Esophagus squamous epithelium (tissue), 5 donors: Measurements from ENCODE around the gene GBX1. TPM values are rescaled to one million over a fixed set of nuclear protein-coding genes. Genes with fewer than 3 reads are reported as not detected.

Experiments
- DNase-seq: peaks from one replicate; lab custom pipeline; 2025; lab: John Stamatoyannopoulos, UW
- H3K27ac ChIP-seq, 4 donors: fragments of 200-600 bp; sonication (generic); one replicate each; pipeline ENCODE4 v1.5.1; 2016 to 2019; ENCODE audit warnings: mild to moderate bottlenecking in 1 of 4
- H3K27me3 ChIP-seq, 4 donors: fragments of 200-600 bp; sonication (generic); 1 replicate in 3 of 4; 2 replicates in 1 of 4; pipeline versions ENCODE4 v1.5.1 to v1.6.0; 2017 to 2021; ENCODE audit warnings: antibody characterized with exemption in 1 of 4
- H3K36me3 ChIP-seq, 3 donors: fragments of 200-600 bp; sonication (generic); one replicate each; pipeline ENCODE4 v1.5.1; 2016 to 2019
- H3K4me1 ChIP-seq, 3 donors: fragments of 200-600 bp; sonication (generic); one replicate each; pipeline ENCODE4 v1.5.1; 2017 to 2019
- H3K4me3 ChIP-seq, 4 donors: fragments of 200-600 bp; sonication (generic); 1 replicate in 3 of 4; 2 replicates in 1 of 4; pipeline ENCODE4 v1.5.1; 2016 to 2019; ENCODE audit warnings: mild to moderate bottlenecking in 2 of 4, moderate library complexity in 1 of 4
- H3K9me3 ChIP-seq, 3 donors: fragments of 200-600 bp; sonication (generic); one replicate each; pipeline ENCODE4 v1.5.1; 2016 to 2019
- POLR2A ChIP-seq, 4 donors: fragments of 450-650 bp; IDR thresholded peaks; one replicate each; pipeline ENCODE4 v1.6.1; 2017; ENCODE audit warnings: antibody characterized with exemption in 4 of 4, mild to moderate bottlenecking in 4 of 4, moderate library complexity in 3 of 4
- WGBS, 2 donors: methylation state at CpG; one replicate each; pipeline ENCODE4 v1.1.5; 2018; 5-methylcytosine and 5-hydroxymethylcytosine counted together
- intact Hi-C: fragments of 100-400 bp; cut with DNase I; formaldehyde crosslinking; loops from one replicate; pipeline ENCODE4 v1.15.0; 2022
- total RNA-seq, 4 donors: library from RNA; depleted of rRNA; stranded (reverse); fragments of >200 nt; gene quantifications; one replicate each; pipeline ENCODE4 v1.1.0, GENCODE V29; 2016
- TF ChIP-seq, protein P1 (sequence below), 6 experiments: fragments of 450-650 bp in 4 of 6; fragments of 200-600 bp in 2 of 6; sonication (generic) in 2 of 6; IDR thresholded peaks; one replicate each; pipeline ENCODE4 v1.5.1; 2016 to 2019; ENCODE audit warnings: antibody characterized with exemption in 6 of 6, mild to moderate bottlenecking in 4 of 6, moderate library complexity in 4 of 6
- donor health status: DM: yes; HTN: yes; CAD: no.

Gene GBX1
- total RNA-seq, 4 donors from 2014 or later = not detected

DNA sequence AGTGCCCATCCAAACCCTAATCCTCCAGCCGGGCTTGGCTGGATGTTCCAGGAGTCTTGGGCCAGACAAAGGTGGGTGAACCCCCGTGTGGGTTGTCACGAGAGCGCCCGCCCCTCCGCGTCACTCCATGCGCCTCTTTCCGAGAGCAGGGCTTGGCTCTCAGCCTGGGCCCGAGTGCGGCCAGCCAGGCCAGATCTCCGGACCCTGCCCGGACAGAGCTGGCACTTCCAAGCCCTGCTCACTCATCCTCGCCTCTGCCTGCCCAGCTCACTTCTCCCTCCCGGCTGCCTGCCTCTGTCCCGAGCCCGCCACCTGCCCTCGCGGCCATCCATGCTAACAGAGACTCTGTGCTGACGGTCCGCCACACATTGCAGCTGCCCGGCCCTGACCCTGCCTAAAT, 46.6 kb downstream of the GBX1 start:
- H3K27me3 ChIP-seq = no peaks in the 10 kb centered on the region
- intact Hi-C loops = loop anchor here (5.0 kb wide), 1 partner anchor 51 kb away; no protein-coding TSS in a partner anchor
- TF ChIP-seq POLR2A (IDR thresholded peaks at IDR 0.05) = no peak
- TF ChIP-seq, protein P1, sequence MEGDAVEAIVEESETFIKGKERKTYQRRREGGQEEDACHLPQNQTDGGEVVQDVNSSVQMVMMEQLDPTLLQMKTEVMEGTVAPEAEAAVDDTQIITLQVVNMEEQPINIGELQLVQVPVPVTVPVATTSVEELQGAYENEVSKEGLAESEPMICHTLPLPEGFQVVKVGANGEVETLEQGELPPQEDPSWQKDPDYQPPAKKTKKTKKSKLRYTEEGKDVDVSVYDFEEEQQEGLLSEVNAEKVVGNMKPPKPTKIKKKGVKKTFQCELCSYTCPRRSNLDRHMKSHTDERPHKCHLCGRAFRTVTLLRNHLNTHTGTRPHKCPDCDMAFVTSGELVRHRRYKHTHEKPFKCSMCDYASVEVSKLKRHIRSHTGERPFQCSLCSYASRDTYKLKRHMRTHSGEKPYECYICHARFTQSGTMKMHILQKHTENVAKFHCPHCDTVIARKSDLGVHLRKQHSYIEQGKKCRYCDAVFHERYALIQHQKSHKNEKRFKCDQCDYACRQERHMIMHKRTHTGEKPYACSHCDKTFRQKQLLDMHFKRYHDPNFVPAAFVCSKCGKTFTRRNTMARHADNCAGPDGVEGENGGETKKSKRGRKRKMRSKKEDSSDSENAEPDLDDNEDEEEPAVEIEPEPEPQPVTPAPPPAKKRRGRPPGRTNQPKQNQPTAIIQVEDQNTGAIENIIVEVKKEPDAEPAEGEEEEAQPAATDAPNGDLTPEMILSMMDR (IDR thresholded peaks at IDR 0.05) = no peak
- no peak for DNase-seq
- WGBS, 2 donors = 83 to 100% methylated on average over 1 to 12 of the region's 22 CpGs
- peaks cover 17 to 48% (median 24%) of the 10 kb centered on the region in 3 donors for H3K4me1 ChIP-seq
- no peak overlapping the region for H3K27ac ChIP-seq
- no peaks in the 10 kb centered on the region for H3K9me3 ChIP-seq
- H3K36me3 ChIP-seq = peaks cover 30 to 87% (median 53%) of the 10 kb centered on the region in 3 donors
- no peak overlapping the region for H3K4me3 ChIP-seq

GRCh38 chr7:151119902-151120301, 47.6 kb downstream of the GBX1 start:
- WGBS, 2 donors = 67 to 92% methylated on average over 2 to 13 of the region's 27 CpGs
- Histone ChIP-seq H3K9me3 (no peaks in the 10 kb centered on the region), H3K27me3 (no peaks in the 10 kb centered on the region), H3K4me1 (peaks cover 7 to 44% (median 14%) of the 10 kb centered on the region in 3 donors), H3K36me3 (peaks cover 30 to 81% (median 53%) of the 10 kb centered on the region in 3 donors), H3K4me3 (no peak overlapping the region), H3K27ac (no peak overlapping the region)
- intact Hi-C loops = loop anchor here (5.0 kb wide), 1 partner anchor 52 kb away; no protein-coding TSS in a partner anchor
- DNase-seq = no peak
- no peak for TF ChIP-seq POLR2A (IDR thresholded peaks at IDR 0.05)
- TF ChIP-seq, protein P1 (IDR thresholded peaks at IDR 0.05) = no peak

- TF ChIP-seq, protein P1 (IDR thresholded peaks at IDR 0.05) = no peak
- TF ChIP-seq POLR2A (IDR thresholded peaks at IDR 0.05) = no peak
- intact Hi-C loops = no loop called here
- H3K9me3 ChIP-seq = no peaks in the 10 kb centered on the region
- H3K4me1 ChIP-seq = peaks cover 11 to 40% (median 11%) of the 10 kb centered on the region in 3 donors
- DNase-seq = no peak
- WGBS, 2 donors = 93 to 97% methylated on average over 5 to 9 of the region's 13 CpGs
- no peak overlapping the region for H3K27ac ChIP-seq
- no peaks in the 10 kb centered on the region for H3K27me3 ChIP-seq
- H3K36me3 ChIP-seq = peaks cover 30 to 72% (median 45%) of the 10 kb centered on the region in 3 donors
- H3K4me3 ChIP-seq = no peak overlapping the region
Measured at GRCh38 chr7:151119055-151119415, 48.5 kb downstream of the GBX1 start.

DNA sequence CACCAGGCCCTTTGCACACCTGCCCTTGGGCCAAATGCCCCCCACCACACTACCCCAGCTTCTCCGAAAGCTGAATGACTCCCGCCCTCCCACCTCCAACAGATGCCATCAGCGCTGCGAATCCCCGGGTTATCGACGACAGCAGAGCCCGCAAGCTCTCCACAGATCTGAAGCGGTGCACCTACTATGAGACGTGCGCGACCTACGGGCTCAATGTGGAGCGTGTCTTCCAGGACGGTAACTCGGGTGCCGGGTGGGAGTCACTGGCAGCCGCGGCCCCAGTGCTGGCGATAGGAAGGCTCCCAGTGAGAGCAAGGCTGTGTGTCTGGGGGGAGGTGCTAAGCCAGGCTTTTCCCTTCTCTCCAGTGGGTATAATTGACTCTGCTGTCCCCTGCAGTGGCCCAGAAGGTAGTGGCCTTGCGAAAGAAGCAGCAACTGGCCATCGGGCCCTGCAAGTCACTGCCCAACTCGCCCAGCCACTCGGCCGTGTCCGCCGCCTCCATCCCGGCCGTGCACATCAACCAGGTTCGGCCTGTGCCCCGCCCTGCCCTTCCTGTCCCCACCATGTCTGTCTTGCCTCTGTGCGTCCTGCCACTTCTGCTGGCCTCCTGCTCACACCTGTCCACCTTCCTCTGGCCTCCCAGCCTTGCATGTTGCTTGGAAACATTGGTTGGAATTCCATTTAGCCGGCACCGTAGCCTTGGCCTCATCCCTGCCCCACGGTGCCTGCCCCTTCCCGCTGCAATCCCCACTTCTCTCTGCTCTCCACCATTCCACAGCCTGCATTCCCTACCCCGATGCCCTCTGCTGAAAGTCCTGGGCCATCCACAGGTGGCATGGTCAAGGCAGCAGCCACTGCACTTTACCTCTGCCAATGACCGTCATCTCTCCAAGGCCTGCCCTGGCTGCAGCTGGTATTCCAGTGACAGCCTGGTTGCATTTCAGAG, 49.1 kb downstream of the GBX1 start:
- DNase-seq = no peak
- 93 to 96% methylated on average over 25 to 26 of the region's 38 CpGs for WGBS, 2 donors
- Histone ChIP-seq H3K9me3 (no peaks in the 10 kb centered on the region), H3K36me3 (peaks cover 30 to 65% (median 43%) of the 10 kb centered on the region in 3 donors), H3K4me1 (peaks cover 17 to 40% (median 17%) of the 10 kb centered on the region in 3 donors), H3K27ac (no peak overlapping the region), H3K4me3 (no peak overlapping the region), H3K27me3 (no peaks in the 10 kb centered on the region)
- intact Hi-C loops = no loop called here
- no peak for TF ChIP-seq POLR2A (IDR thresholded peaks at IDR 0.05)
- TF ChIP-seq, protein P1 (IDR thresholded peaks at IDR 0.05) = no peak

- DNase-seq = no peak
- H3K36me3 ChIP-seq = peaks cover 24 to 57% (median 35%) of the 10 kb centered on the region in 3 donors
- H3K27ac ChIP-seq = peak overlapping the region in 2 of 4 donors; percentile 95 to 96
- H3K27me3 ChIP-seq = no peaks in the 10 kb centered on the region
- no peaks in the 10 kb centered on the region for H3K9me3 ChIP-seq
- 33 to 48% methylated on average over 1 to 6 of the region's 12 CpGs for WGBS, 2 donors
- intact Hi-C loops = no loop called here
- peaks cover 21 to 46% (median 22%) of the 10 kb centered on the region in 3 donors for H3K4me1 ChIP-seq
- TF ChIP-seq POLR2A (IDR thresholded peaks at IDR 0.05) = no peak
- TF ChIP-seq, protein P1 (IDR thresholded peaks at IDR 0.05) = no peak
- H3K4me3 ChIP-seq = peak overlapping the region in 2 of 4 donors; percentile 63 to 68
Measured at GRCh38 chr7:151117565-151117964, 49.9 kb downstream of the GBX1 start.
